ENCODE measurements around the gene GRIK3.

GRCh38 chr1:36751525-36751924 is 282.8 kb downstream of the GRIK3 start:
- TF ChIP-seq CTCF (IDR thresholded peaks at IDR 0.05) (no peak), POLR2A (IDR thresholded peaks at IDR 0.05) (no peak)
